Trophoblast cell (in vitro differentiated cells and primary cell): Measurements from ENCODE around the gene EPHA4.

Source experiments
- DNase-seq, 2 donors: peaks; one replicate each; pipeline ENCODE4 v3.0.0-alpha.2; 2016
- H2AFZ ChIP-seq: 2 replicates; pipeline ENCODE4 v1.6.1; 2013; ENCODE audit warnings: low read length, moderate library complexity, mild to moderate bottlenecking; ENCODE audit not compliant: insufficient read depth, poor library complexity
- H2AK5ac ChIP-seq: 2 replicates; pipeline ENCODE4 v1.6.1; 2013; ENCODE audit warnings: mild to moderate bottlenecking, low read length
- H2BK120ac ChIP-seq: 2 replicates; pipeline ENCODE4 v1.6.1; 2013; ENCODE audit warnings: low read length, mild to moderate bottlenecking, moderate library complexity; ENCODE audit not compliant: insufficient read depth, poor library complexity
- H2BK12ac ChIP-seq: 2 replicates; pipeline ENCODE4 v1.6.1; 2013; ENCODE audit warnings: mild to moderate bottlenecking, low read length, moderate library complexity
- H2BK5ac ChIP-seq: 2 replicates; pipeline ENCODE4 v1.6.1; 2013; ENCODE audit warnings: low read length, low read depth, moderate library complexity, mild to moderate bottlenecking; ENCODE audit not compliant: poor library complexity
- H3K14ac ChIP-seq: 2 replicates; pipeline ENCODE4 v1.6.1; 2013; ENCODE audit warnings: mild to moderate bottlenecking, low read length
- H3K18ac ChIP-seq: 2 replicates; pipeline ENCODE4 v1.6.1; 2013; ENCODE audit warnings: mild to moderate bottlenecking, low read length
- H3K23ac ChIP-seq: 2 replicates; pipeline ENCODE4 v1.6.1; 2013; ENCODE audit warnings: low read length
- H3K27ac ChIP-seq: 2 replicates; pipeline ENCODE4 v1.5.1; 2013; ENCODE audit warnings: low read depth, mild to moderate bottlenecking, inconsistent platforms, low read length, moderate library complexity
- H3K27me3 ChIP-seq: 2 replicates; pipeline ENCODE4 v1.6.1; 2013; ENCODE audit warnings: inconsistent platforms, mild to moderate bottlenecking, low read length, moderate library complexity; ENCODE audit not compliant: insufficient read depth
- H3K36me3 ChIP-seq, 2 experiments: 1 replicate in 1 of 2; 2 replicates in 1 of 2; pipeline ENCODE4 v1.6.1; 2013; ENCODE audit warnings: low read length in 2 of 2, mild to moderate bottlenecking in 2 of 2, moderate library complexity in 1 of 2; ENCODE audit not compliant: insufficient read depth in 2 of 2, control insufficient read depth in 1 of 2
- H3K4ac ChIP-seq: 2 replicates; pipeline ENCODE4 v1.6.1; 2013; ENCODE audit warnings: low read depth, mild to moderate bottlenecking, low read length, moderate library complexity
- H3K4me1 ChIP-seq, 2 experiments: 1 replicate in 1 of 2; 2 replicates in 1 of 2; pipeline ENCODE4 v1.6.1; 2013; ENCODE audit warnings: low read length in 2 of 2, mild to moderate bottlenecking in 2 of 2, moderate library complexity in 1 of 2; ENCODE audit not compliant: insufficient read depth in 2 of 2, control insufficient read depth in 1 of 2
- H3K4me2 ChIP-seq: 2 replicates; pipeline ENCODE4 v1.6.1; 2013; ENCODE audit warnings: inconsistent platforms, mild to moderate bottlenecking, low read length, moderate library complexity
- H3K4me3 ChIP-seq: 2 replicates; pipeline ENCODE4 v1.5.1; 2013; ENCODE audit warnings: mild to moderate bottlenecking, low read depth, low read length, inconsistent platforms
- H3K79me1 ChIP-seq: one replicate; pipeline ENCODE4 v1.6.1; 2013; ENCODE audit warnings: low read length
- H3K79me2 ChIP-seq: 2 replicates; pipeline ENCODE4 v1.6.1; 2013; ENCODE audit warnings: low read length, mild to moderate bottlenecking; ENCODE audit not compliant: control insufficient read depth, insufficient read depth, poor library complexity
- H3K9ac ChIP-seq: 2 replicates; pipeline ENCODE4 v1.6.1; 2013; ENCODE audit warnings: mild to moderate bottlenecking, low read length
- H3K9me3 ChIP-seq: 2 replicates; pipeline ENCODE4 v1.6.1; 2013; ENCODE audit warnings: low read depth, mild to moderate bottlenecking, control low read depth, inconsistent platforms, low read length; ENCODE audit not compliant: insufficient read depth
- H4K12ac ChIP-seq: 2 replicates; pipeline ENCODE4 v1.6.1; 2013; ENCODE audit warnings: low read depth, mild to moderate bottlenecking, low read length, moderate library complexity
- H4K8ac ChIP-seq: 2 replicates; pipeline ENCODE4 v1.6.1; 2013; ENCODE audit warnings: low read depth, mild to moderate bottlenecking, low read length, moderate library complexity
- H4K91ac ChIP-seq: one replicate; pipeline ENCODE4 v1.6.1; 2013; ENCODE audit warnings: low read depth, mild to moderate bottlenecking, low read length, moderate library complexity
- WGBS: extraction: QIAGEN DNeasy Blood & Tissue Kit; methylation state at CpG from one replicate; pipeline ENCODE4 v1.1.7; 2013; ENCODE audit warnings: missing lambda C conversion rate; ENCODE audit not compliant: insufficient read length, insufficient coverage; ENCODE audit errors: extremely low coverage; 5-methylcytosine and 5-hydroxymethylcytosine counted together

Gene EPHA4

GRCh38 chr2:221529943-221530652 is 42.0 kb downstream of the EPHA4 start:
- Histone ChIP-seq H2AK5ac (no peak overlapping the region), H4K12ac (no peak overlapping the region), H3K4me3 (no peak overlapping the region)

GRCh38 chr2:221529177-221529942 is 42.7 kb downstream of the EPHA4 start:
- H3K9ac ChIP-seq: no peak overlapping the region
- no peak overlapping the region for H4K12ac ChIP-seq
- no peak overlapping the region for H3K23ac ChIP-seq
- H3K4me1 ChIP-seq: no peaks in the 10 kb centered on the region
- no peak overlapping the region for H3K4ac ChIP-seq
- H3K79me2 ChIP-seq: no peaks in the 10 kb centered on the region
- H3K18ac ChIP-seq: no peak overlapping the region
- no peaks in the 10 kb centered on the region for H3K36me3 ChIP-seq
- no peak overlapping the region for H3K4me2 ChIP-seq
- no CpG with 5 or more reads among the region's 8 CpGs for WGBS
- H3K27me3 ChIP-seq: no peaks in the 10 kb centered on the region
- H2BK120ac ChIP-seq: no peak overlapping the region
- no peak overlapping the region for H2AFZ ChIP-seq
- H2BK5ac ChIP-seq: no peak overlapping the region
- no peak overlapping the region for H3K14ac ChIP-seq
- DNase-seq: no peak
- H3K79me1 ChIP-seq: no peaks in the 10 kb centered on the region
- H2BK12ac ChIP-seq: no peak overlapping the region
- no peak overlapping the region for H3K4me3 ChIP-seq
- no peaks in the 10 kb centered on the region for H3K9me3 ChIP-seq
- H4K91ac ChIP-seq: no peak overlapping the region
- no peak overlapping the region for H2AK5ac ChIP-seq
- H4K8ac ChIP-seq: no peak overlapping the region
- no peak overlapping the region for H3K27ac ChIP-seq

More at GRCh38 chr2:221529943-221530652, 42.0 kb downstream of the EPHA4 start:
- Histone ChIP-seq H3K4ac (no peak overlapping the region), H2BK5ac (no peak overlapping the region), H2AFZ (no peak overlapping the region), H3K79me2 (no peaks in the 10 kb centered on the region), H3K79me1 (no peaks in the 10 kb centered on the region), H2BK120ac (no peak overlapping the region), H2BK12ac (no peak overlapping the region), H3K9ac (no peak overlapping the region), H3K4me1 (no peaks in the 10 kb centered on the region), H3K36me3 (no peaks in the 10 kb centered on the region), H4K91ac (no peak overlapping the region), H3K18ac (no peak overlapping the region), H3K27me3 (no peaks in the 10 kb centered on the region), H3K9me3 (no peaks in the 10 kb centered on the region), H3K27ac (no peak overlapping the region), H3K23ac (no peak overlapping the region), H3K14ac (no peak overlapping the region), H3K4me2 (no peak overlapping the region), H4K8ac (no peak overlapping the region)
- DNase-seq: no peak
- WGBS: no CpG with 5 or more reads among the region's 10 CpGs

DNA sequence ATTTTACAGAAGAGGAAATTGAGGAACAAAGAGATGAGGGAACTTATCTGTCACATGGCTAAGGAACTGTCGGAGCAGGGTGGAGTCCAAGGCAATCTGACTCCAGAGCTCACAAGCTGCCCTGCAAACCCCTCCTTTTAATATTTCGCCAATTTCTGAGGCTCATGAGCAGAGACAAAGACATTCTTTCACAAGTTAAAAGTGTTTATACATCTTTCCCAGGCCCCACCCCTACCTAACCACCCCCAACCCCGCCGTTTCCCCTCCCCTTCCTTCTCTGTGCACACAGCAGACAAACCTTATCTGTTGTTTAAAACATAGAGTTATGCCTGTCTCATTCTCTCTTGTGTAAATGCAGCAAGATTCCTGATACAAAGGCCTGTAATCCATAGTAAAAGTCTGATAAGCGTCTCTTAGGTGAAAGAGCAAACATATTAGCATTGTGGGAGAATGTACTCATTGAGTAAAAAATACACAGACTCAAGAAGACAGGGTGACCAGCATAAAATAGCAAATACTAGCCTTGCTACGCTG is 44.3 kb downstream of the EPHA4 start:
- no peak overlapping the region for H3K4me2 ChIP-seq
- no peaks in the 10 kb centered on the region for H3K27me3 ChIP-seq
- no CpG with 5 or more reads among the region's 6 CpGs for WGBS
- H2BK12ac ChIP-seq: no peak overlapping the region
- H3K9ac ChIP-seq: no peak overlapping the region
- no peak overlapping the region for H3K27ac ChIP-seq
- H3K79me1 ChIP-seq: no peaks in the 10 kb centered on the region
- H3K4me3 ChIP-seq: no peak overlapping the region
- no peaks in the 10 kb centered on the region for H3K36me3 ChIP-seq
- DNase-seq: no peak
- H3K79me2 ChIP-seq: no peaks in the 10 kb centered on the region
- no peak overlapping the region for H2BK120ac ChIP-seq
- H3K4me1 ChIP-seq: no peaks in the 10 kb centered on the region
- no peak overlapping the region for H3K18ac ChIP-seq
- H3K4ac ChIP-seq: no peak overlapping the region
- H2AK5ac ChIP-seq: no peak overlapping the region
- H3K23ac ChIP-seq: no peak overlapping the region
- no peaks in the 10 kb centered on the region for H3K9me3 ChIP-seq
- no peak overlapping the region for H4K8ac ChIP-seq
- H2BK5ac ChIP-seq: no peak overlapping the region
- H3K14ac ChIP-seq: no peak overlapping the region
- H4K91ac ChIP-seq: no peak overlapping the region
- H2AFZ ChIP-seq: no peak overlapping the region
- H4K12ac ChIP-seq: no peak overlapping the region

GRCh38 chr2:221524158-221524557 is 47.9 kb downstream of the EPHA4 start:
- Histone ChIP-seq H2BK120ac (no peak overlapping the region), H3K4me2 (no peak overlapping the region), H4K8ac (no peak overlapping the region), H3K23ac (no peak overlapping the region), H3K4me1 (no peaks in the 10 kb centered on the region), H3K36me3 (no peaks in the 10 kb centered on the region), H4K12ac (no peak overlapping the region), H3K79me2 (no peaks in the 10 kb centered on the region), H3K79me1 (no peaks in the 10 kb centered on the region), H3K27me3 (no peaks in the 10 kb centered on the region), H2BK12ac (no peak overlapping the region), H3K4ac (no peak overlapping the region), H3K27ac (no peak overlapping the region), H3K9ac (no peak overlapping the region), H2BK5ac (no peak overlapping the region), H2AK5ac (no peak overlapping the region), H3K14ac (no peak overlapping the region), H4K91ac (no peak overlapping the region), H3K9me3 (no peaks in the 10 kb centered on the region), H3K4me3 (no peak overlapping the region), H3K18ac (no peak overlapping the region), H2AFZ (no peak overlapping the region)
- no CpG with 5 or more reads among the region's 6 CpGs for WGBS
- no peak for DNase-seq
